DOHH2 (cell line): ENCODE data around the gene PRDM10.

Experiments used
- CTCF ChIP-seq: fragments of 200-600 bp; sonication (generic); IDR thresholded peaks from one replicate; pipeline ENCODE4 v1.5.1; 2014; ENCODE audit warnings: antibody characterized with exemption, mild to moderate bottlenecking, low read depth, low read length; ENCODE audit not compliant: poor library complexity, severe bottlenecking
- EZH2phosphoT487 ChIP-seq: fragments of 200-600 bp; sonication (generic); IDR thresholded peaks from 2 replicates; pipeline ENCODE4 v1.6.1; 2017; ENCODE audit warnings: borderline replicate concordance, mild to moderate bottlenecking, antibody characterized with exemption, low read length, moderate library complexity, mixed read lengths

GRCh38 chr11:129888451-129888850 lies 114.2 kb downstream of the PRDM10 start:
- TF ChIP-seq CTCF (no peak), EZH2phosphoT487 (no peak)
